NCI-H1417 (cell line): ENCODE results near the gene GAREM2.

ENCODE experiments used
- DNase-seq, 3 experiments: peaks; one replicate each; lab custom pipeline; 2025; lab: John Stamatoyannopoulos, UW

The GAREM2 gene

DNA sequence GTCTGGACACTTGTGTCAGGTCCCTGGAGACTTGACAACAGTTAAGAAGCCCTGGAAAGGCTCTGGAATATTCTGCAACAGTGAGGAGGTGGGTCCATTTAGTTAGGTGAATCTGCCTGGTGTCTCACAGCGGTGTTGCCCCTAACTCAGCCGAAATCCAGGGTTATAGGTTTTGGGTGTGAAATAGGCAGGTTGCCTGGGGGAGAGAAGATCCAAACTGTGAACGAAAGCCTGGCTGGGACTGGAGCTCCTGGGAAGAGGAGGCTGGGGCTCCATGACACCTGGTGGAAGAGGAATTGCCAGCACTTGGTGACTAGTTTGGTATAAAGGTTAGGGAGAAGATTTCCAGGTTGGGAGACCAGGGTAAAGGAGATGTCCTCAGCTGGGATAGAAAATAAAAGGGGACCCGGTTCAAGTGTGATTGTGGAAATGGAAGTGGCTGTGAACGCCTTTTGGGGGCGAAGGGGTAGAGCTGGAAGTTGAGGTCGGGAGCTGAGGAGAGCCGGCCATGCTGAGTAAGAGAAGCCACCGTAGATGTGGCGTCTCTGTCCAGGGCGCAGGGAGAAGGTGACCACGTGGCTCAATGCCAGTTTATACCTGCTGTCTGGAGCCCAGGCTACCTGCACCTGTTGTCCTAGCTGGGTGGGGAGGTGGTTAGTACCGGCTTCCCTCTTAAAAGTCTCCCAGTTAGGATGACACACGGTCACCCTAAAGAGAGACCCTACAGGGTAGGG is 3.0 kb upstream of the GAREM2 start:
- no peak for DNase-seq

DNA sequence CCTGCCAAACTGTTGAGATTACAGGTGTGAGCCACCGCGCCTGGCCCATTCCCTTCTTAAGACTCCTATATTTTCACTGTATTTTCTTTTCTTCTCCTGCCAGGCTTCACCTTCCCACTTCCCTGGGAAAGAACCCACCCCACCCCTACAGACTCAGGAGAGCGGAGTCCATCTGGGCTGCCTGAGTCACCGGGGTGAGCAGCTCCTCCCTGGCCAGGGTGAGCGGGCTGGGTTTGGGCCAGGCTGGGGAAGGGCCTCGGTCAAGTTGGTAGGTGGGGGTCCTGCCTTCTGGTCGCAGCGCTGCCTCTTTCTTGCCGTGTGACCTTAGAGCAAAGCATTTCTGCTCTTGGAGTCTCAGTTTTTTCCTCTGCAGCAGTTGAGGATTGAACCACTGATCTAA is 2.1 kb upstream of the GAREM2 start:
- no peak for DNase-seq

DNA sequence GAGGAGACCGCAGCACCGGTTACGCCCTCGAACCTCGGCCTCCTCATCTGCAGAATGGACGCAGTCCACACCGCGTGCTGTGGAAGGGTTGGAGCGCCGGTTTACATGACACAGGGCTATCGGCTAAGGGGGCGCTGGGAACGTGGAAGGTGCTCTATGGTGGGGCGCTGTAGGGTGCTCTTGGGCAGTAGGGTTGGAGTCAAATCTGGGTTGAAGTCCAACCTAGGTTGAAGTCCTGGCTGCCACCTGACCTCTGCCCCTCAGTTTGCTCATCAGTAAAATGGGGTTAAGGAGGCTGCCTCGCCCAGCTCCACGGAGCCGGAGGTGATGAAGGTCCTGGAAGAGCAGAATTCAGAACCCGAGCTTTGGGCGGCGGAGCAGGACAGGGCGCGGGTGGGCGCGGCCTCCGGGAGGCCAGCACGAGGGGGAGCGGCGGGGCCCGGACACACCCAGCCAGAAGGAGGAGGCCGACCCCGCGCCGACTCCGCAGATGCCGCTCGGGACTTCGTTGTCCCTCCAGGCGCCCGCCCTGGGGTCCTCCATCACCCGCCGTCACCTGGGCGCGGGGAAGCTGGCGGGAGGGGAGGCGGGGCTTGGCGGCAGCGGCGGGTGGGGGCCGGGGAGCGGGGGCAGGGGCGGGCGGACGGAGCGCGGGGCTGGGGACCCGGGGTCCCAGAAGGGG is 558 bp upstream of the GAREM2 start:
- peak in 1 of 3 experiments; percentile 35 for DNase-seq

DNA sequence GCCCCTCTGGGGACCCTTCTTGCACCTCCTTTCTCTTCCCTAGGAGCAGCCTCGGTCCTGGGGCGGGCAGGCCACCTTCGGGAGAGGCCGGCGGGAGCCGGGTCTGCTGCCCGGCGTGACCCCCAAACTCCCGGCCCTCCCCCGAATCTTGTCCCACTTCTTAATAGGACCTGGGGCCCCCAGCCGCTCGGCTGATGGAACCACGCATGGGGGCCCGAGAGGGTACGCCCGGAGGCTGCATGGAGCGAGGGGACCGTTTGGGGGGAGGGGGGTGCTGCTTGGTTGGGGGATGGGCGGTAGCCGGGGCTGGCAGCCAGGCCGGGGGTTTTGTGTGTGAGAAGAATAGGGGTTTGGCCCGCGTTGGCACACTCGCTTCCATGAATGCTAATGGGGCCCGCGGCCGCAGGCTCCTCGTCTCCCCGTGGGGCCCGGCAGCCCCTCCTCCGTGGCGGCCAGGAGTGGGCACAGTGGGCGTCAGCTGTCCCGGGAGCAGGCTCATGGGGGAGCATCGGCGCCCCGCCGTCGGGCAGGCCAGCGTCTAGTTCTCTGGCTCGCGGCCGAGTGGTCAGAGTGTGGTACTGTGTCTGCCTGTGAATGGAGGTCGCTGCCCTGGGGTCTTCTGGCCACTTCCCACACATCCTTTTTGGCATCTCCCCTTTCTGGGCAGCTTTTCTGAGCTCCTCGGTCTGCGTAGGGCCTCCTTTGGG is 1.0 kb downstream of the GAREM2 start:
- DNase-seq = peak in 2 of 3 experiments; percentile 48 to 53

DNA sequence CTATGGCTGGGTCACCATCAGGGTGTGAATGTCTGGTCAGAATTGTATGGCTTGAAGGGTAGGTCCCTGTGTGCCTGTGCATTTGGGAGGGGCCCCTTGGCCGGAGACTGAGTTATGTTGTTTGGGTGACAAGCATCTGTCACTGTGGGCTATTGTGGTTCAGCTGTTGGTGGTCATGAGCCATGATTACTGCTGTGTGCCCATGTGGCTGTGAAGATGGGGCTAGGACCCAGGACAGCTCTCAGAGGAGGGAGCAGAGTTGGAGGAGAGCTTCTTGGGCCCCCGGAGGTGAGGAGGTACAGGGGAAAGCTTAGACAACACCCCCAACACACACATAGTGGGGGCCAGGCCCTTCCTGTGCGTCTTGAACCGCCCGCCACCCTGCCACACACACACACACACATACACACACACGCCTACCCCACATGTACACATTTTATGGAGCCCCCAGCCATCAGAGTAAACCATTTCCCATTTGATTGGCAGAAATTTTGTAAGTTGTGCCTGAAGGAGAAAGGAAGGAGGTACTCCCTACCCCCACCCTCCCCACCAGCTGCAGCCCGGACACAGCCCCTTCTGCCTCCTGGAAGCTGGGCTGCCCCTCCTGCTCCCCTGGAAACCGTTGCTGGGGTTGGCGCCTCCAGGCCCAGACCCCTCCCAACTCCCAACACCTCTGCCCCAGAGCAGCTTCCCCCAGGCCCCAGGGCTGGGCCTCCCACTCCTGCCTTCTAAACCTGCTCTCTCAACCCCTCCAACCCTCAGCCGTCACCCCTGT is 2.0 kb downstream of the GAREM2 start:
- DNase-seq = no peak

DNA sequence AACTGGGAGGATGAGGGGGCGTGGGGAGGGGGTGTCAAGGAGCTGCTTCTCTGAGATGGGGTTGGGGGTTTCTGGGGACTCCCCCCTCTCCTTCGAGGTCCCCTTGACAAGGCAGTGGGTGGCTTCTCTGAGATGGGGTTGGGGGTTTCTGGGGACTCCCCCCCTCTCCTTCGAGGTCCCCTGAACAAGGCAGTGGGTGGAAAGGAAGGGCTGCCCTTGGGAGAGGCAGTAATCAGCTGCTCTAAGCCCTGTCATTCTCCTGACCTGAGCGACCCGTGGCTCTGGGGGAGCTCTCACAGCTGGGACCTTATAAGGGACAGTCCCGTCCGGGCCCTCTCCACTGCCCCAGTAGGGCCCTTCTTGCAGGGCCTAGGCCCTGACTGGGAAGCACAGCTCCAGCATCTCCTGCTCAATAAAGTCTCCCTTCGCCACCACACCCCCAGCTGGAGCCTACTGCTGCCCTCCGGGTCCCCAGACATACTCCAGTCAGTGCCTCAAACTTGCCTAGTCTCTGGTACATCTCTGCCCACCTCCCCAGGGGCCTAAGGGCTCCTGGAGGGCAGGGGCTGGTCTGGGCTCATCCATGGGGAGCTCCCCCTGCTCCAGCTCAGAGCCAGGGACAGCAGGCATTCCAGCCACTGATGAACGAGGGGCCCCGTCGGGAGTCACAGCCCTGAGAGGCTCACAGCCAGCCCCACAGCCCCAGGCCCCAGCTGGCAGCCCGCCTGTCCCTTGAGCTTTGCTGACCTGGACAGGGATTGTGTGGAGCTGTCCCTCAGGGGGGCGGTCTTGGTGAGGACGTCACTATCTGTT is 2.8 kb downstream of the GAREM2 start:
- DNase-seq = no peak

DNA sequence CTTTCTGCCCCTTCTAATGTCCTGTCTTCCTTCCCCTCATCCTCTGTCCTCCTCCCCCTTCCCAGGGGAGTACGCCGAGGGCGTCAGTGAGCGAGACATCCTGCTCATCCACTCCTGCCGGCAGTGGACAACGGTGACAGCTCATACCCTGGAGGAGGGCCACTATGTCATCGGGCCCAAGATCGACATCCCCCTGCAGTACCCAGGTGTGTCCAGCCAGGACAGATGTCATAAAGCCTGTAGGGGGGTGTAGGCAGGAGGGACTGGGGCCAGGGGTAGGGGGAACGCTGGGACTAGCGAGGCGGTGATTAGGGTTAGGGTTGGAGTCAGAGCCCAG is 3.4 kb downstream of the GAREM2 start:
- no peak for DNase-seq

DNA sequence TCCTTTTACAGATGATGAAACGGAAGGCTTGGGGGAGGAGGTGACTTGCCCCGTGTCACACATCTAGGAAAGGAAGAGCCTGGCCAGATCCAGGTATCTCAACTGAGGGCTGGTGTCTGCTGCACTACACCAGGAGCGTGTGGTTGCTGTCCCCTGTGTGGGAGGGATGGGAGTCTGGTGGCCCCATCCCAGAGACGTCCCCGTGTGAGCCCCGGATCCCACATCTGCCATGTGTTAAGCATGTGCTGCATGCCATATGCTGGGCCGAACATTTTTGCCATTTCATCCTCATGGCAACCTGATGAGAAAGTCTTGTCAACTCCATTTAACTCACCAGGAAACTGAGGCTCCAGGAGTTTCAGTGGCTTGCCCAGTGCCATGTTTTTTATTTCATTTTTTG is 4.2 kb downstream of the GAREM2 start:
- no peak for DNase-seq

DNA sequence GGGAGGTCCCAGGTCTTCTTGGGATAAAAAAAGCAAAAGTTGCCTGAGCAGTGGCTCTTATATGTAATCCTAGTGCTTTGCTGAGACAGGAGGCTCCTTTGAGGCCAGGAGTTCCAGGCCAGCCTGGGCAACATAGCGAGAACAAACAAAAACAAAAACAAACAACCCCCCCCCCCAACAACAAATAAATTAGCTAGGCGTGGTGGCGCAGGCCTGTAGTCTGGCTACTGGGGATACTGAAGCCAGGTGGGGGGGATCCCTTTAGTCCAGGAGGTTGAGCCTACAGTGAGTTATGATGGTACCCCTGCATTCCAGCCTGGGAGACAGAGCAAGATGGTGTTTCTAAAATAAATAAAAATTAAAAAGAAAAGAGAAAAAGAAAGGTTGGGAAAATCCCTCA is 5.4 kb downstream of the GAREM2 start:
- DNase-seq = no peak

DNA sequence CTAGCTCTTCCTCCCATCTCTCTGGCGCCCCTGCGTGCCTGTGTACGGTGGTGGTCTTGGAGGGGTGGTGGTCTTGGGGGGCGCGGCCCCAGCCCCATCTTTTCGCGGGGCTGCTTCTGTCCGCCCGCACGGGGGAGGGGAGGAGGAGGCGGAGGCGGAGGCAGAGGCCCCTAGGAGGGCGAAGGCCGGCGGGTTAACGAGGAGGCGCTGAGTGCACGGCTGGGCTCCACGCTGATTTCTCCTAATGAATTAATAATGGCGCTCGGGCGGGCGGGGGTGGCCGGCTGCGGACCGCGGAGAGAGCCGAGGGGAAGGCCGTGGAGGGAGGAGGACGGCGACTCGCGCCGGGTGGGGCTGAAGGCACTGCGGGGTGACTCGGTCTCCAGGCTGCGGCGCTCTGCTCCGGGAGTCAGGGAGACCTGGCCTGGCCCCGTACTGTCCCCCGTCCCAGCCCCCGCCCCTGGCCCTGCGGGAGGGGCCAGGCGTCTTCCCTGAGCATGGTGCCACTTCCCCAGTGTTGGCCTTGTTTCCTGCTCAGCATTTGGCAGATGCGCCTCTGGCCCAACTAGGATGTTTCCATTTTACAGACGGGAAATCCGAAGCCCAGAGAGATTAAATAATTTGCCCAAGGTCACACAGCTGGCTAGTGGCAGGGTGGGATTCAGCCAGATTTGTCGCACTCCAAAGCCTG is 6.0 kb downstream of the GAREM2 start:
- peak in 2 of 3 experiments; percentile 49 to 51 for DNase-seq

DNA sequence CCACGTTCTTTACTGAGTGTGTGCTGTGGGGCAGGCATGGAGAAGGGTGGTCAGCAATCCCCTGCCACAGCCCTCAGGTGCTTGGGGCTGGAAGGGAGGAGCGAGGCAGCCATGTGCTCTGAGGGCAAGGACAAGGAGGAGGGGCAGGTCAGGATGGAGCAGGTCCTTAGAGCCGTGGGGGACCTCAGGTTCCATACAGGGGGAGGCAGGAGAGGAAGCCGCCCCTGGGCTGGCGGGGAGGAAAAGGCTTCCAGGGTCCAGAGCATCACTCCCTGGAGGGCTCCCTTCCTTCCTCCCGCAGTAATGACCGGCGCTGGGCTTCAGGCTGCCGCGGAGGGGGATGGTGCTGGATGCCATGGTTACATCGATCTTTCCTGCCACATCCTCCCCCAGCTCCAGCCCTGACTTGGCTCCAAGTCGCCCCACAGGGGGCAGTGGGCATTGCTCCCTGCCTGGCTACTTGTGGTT is 6.6 kb downstream of the GAREM2 start:
- peak in 2 of 3 experiments; percentile 43 to 60 for DNase-seq

DNA sequence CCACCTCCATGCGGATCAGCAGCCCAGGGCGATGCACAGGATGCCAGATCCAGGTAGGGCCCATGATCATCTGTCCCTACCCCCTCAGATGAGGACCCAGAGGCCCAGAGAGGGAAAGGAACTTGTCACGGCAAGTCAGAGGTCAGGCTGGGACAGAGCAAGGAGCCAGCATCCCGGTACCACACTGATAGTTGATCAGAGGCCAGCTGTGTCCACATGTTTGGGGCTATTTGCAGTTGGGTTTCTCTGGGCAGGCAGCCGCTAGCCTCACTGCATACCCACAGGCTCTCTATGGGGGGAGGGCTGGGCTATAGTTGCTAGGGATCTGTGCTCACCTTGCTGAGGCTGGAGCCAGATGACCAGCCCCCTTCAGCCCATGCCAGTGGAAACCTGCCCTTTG is 9.6 kb downstream of the GAREM2 start:
- no peak for DNase-seq

DNA sequence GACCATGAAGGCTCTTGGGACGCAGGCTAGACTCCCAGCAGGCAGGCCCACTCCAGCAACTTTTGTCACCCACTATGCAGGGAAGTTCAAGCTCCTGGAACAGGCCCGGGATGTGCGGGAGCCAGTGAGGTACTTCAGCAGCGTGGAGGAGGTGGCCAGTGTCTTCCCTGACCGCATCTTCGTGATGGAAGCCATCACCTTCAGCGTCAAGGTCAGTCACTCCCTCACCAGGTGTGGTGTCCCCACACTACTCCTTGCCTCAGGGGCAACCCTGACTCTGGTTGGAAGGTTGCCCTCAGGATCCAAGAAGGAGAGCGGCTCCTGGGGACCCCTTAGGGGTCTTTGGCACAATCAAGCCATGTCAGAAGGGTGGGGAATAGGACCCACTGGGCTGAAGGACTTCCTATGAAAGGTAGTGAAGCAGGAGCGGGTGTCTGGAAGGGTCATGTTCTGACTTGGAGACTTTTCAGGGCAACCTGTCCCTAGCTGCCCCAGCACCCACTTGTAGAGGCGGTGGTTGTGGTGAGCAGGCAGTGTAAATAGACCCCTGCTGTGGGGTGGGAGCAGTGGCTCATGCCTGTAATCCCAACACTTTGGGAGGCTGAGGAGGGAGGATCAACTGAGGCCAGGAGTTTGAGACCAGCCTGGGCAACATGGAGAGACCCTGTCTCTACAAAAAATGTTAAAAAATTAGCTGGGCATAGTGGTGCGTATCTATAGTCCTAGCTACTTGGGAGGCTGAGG is 10.2 kb downstream of the GAREM2 start:
- no peak for DNase-seq

DNA sequence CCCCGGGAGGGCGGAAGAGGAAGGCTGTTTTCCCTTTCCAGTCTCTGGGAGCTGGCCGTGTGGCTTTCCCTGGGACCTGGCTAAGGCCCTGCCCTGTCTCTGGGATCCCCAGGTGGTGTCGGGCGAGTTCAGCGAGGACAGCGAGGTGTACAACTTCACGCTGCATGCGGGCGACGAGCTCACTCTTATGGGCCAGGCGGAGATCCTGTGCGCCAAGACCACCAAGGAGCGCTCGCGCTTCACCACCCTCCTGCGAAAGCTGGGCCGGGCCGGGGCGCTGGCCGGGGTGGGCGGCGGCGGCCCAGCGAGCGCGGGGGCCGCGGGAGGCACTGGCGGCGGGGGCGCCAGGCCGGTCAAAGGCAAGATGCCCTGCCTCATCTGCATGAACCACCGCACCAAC is 11.2 kb downstream of the GAREM2 start:
- no peak for DNase-seq

DNA sequence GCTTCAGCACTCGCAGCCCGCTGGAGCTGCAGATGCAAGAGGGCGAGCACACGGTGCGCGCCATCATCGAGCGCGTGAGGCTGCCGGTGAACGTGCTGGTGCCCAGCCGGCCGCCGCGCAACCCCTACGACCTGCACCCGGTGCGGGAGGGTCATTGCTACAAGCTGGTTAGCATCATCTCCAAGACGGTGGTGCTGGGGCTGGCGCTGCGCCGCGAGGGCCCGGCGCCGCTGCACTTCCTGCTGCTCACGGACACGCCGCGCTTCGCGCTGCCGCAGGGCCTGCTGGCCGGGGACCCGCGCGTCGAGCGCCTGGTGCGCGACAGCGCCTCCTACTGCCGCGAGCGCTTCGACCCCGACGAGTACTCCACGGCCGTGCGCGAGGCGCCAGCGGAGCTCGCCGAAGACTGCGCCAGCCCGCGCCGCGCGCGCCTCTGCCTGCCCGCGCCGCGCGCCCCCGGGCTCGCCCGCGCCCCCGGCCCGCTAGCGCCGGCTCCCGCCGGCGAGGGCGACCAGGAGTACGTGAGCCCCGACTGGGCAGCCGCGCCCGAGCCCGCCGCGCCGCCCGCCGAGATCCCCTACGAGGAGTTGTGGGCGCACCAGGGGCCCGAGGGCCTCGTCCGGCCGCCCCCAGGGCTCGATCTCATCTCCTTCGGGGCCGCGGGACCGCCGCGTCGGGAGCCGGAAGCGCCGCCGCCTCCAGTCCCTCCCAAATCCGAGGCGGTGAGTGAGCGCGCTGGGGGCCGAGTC is 11.8 kb downstream of the GAREM2 start:
- peak in 1 of 3 experiments; percentile 71 for DNase-seq

DNA sequence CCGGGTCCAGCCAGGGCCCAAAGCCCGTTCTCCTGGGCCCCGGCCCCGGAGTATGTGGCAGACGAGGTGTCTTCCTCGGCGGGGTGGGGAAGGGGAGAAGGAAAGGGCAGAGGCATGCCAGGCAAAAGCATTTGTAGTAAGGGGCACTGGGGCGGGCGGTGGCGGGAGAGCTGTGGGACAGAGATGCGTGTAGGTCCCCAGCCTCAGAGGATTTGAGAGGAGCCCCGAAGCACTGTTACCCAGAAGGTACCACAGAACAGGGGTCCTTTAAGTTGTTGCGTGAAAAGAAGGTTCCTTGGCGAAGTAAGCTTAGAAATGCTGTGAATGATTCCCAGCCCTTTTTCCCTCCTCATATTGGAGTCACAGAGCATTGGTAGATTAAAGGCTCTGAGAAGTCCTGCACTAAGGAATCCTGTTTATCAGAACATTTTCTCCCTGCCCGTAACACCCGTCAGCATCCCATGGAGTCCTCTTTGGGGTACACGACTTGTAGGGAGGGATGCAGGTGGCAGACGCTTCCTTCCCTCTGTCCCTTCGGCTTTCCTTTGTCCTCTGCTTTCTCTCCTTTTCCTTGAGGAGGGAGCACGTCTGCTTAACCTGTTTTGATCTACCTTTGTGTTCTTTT is 12.5 kb downstream of the GAREM2 start:
- DNase-seq = no peak

DNA sequence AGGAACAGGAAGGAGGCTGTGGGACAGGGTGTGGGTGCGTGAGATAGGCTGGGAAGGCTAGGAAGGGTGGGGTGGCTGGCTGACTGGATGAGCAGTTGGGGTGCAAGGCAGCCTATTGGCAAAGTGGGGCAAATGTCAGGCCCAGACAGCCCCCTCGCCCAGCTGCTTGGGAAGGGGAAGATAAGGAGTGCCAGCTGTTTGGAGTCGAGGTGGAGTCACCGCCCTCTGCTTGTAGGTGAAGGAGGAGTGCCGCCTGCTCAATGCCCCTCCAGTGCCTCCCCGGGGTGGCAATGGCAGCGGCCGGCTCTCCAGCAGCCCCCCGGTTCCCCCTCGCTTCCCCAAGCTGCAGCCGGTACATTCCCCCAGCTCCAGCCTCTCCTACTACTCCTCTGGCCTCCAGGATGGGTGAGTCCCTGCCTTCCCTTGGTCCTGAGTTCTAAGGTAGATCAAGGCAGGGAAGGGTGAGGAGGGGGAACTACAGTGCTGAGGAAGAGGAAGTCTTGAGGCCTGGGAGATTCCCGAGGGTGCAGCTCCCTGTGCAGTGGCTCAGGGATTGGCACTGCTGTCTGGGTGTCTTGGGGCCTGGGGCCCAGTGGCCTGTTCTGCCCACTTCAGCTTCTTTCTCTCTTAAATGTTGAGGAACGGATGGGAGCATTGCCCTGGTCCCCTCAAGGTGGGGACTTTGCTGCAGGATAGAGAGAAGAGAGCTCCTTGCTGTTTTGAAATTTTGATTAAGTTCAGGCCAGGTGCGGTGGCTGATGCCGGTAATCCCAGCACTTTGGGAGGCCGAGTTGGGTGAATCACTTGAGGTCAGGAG is 13.3 kb downstream of the GAREM2 start:
- no peak for DNase-seq

DNA sequence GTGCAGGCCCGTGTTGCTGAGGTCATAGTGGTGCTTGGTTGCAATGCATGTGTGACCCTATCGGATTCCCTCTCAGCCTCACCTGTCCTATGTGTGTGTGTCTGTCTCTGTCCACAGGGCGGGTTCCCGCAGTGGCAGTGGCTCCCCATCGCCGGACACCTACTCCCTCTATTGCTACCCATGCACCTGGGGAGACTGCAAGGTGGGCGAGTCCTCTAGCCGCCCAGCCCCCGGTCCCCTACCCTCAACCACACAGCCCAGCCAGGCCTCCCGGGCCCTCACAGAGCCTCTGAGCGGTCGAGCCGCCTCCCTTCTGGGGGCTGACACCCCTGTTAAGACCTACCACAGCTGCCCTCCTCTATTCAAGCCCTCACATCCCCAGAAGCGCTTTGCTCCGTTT is 14.2 kb downstream of the GAREM2 start:
- DNase-seq = no peak
